DND-41 (cell line): ENCODE results near the gene SCD5.

Experiments
- ATAC-seq: fragments of 200-7000 bp; cut with Tn5 transposase; 3 replicates; pipeline ENCODE4 v1.9.1; 2021; ENCODE audit warnings: low read depth; ENCODE audit not compliant: insufficient read depth
- DNase-seq: peaks from one replicate; pipeline ENCODE4 v3.0.0-alpha.2; 2020
- H2AFZ ChIP-seq: 2 replicates; pipeline ENCODE4 v1.6.0; 2012; ENCODE audit warnings: low read depth, low read length
- H3K27ac ChIP-seq: 2 replicates; pipeline ENCODE4 v1.5.1; 2012; ENCODE audit warnings: low read length, inconsistent platforms
- H3K27me3 ChIP-seq: fragments of 200-600 bp; sonication (generic); 2 replicates; pipeline ENCODE4 v1.6.0; 2012; ENCODE audit warnings: low read length, mild to moderate bottlenecking, inconsistent platforms; ENCODE audit not compliant: insufficient read depth, poor library complexity
- H3K36me3 ChIP-seq: 2 replicates; pipeline ENCODE4 v1.5.1; 2012; ENCODE audit warnings: low read length, inconsistent platforms; ENCODE audit not compliant: insufficient read depth
- H3K4me1 ChIP-seq: 2 replicates; pipeline ENCODE4 v1.5.1; 2012; ENCODE audit warnings: mild to moderate bottlenecking, low read length; ENCODE audit not compliant: insufficient read depth
- H3K4me2 ChIP-seq: 2 replicates; pipeline ENCODE4 v1.6.0; 2012; ENCODE audit warnings: mild to moderate bottlenecking, moderate library complexity, low read length, inconsistent platforms; ENCODE audit not compliant: insufficient read depth
- H3K4me3 ChIP-seq, 2 experiments: fragments of 200-600 bp in 1 of 2; shearing (Covaris generic) in 1 of 2; 2 replicates each; pipeline ENCODE4 v1.5.1; 2012 to 2016; ENCODE audit warnings: inconsistent platforms in 2 of 2, low read length in 2 of 2, mild to moderate bottlenecking in 2 of 2, low read depth in 1 of 2, moderate library complexity in 1 of 2
- H3K79me2 ChIP-seq: 2 replicates; pipeline ENCODE4 v1.6.0; 2012; ENCODE audit warnings: low read length, inconsistent platforms; ENCODE audit not compliant: insufficient read depth
- H3K9ac ChIP-seq: 2 replicates; pipeline ENCODE4 v1.6.0; 2012; ENCODE audit warnings: low read depth, mild to moderate bottlenecking, inconsistent platforms, low read length, moderate library complexity
- H3K9me3 ChIP-seq: 2 replicates; pipeline ENCODE4 v1.5.1; 2012; ENCODE audit warnings: low read length, moderate library complexity, mild to moderate bottlenecking, inconsistent platforms; ENCODE audit not compliant: insufficient read depth, severe bottlenecking
- H4K20me1 ChIP-seq: 2 replicates; pipeline ENCODE4 v1.6.0; 2012; ENCODE audit warnings: low read length; ENCODE audit not compliant: insufficient read depth
- CTCF ChIP-seq: IDR thresholded peaks from 2 replicates; pipeline ENCODE4 v1.5.1; 2012; ENCODE audit warnings: borderline replicate concordance, low read length, moderate library complexity, mild to moderate bottlenecking; ENCODE audit not compliant: poor library complexity, severe bottlenecking; ENCODE audit errors: extremely low read depth
- EZH2 ChIP-seq: IDR thresholded peaks from 3 replicates; pipeline ENCODE4 v1.6.1; 2012; ENCODE audit warnings: borderline replicate concordance, low read depth, mild to moderate bottlenecking, moderate library complexity, low read length, inconsistent platforms; ENCODE audit not compliant: severe bottlenecking

The SCD5 gene

GRCh38 chr4:82640540-82640939 is 158.1 kb downstream of the SCD5 start:
- H3K9ac ChIP-seq, result no peak overlapping the region
- no peak overlapping the region for H3K27ac ChIP-seq
- H2AFZ ChIP-seq, result no peak overlapping the region
- H3K27me3 ChIP-seq, result no peaks in the 10 kb centered on the region
- no peak overlapping the region for H3K4me3 ChIP-seq
- no peaks in the 10 kb centered on the region for H3K4me1 ChIP-seq
- no peaks in the 10 kb centered on the region for H3K9me3 ChIP-seq
- no peaks in the 10 kb centered on the region for H4K20me1 ChIP-seq
- peaks cover 9% of the 10 kb centered on the region for H3K36me3 ChIP-seq
- H3K79me2 ChIP-seq, result no peaks in the 10 kb centered on the region
- no peak overlapping the region for H3K4me2 ChIP-seq
- TF ChIP-seq CTCF (no peak), EZH2 (no peak)
- DNase-seq (no peak), ATAC-seq (no peak)

GRCh38 chr4:82639971-82640370 is 158.6 kb downstream of the SCD5 start:
- H3K36me3 ChIP-seq, result peaks cover 12% of the 10 kb centered on the region
- no peak overlapping the region for H3K4me3 ChIP-seq
- H3K9me3 ChIP-seq, result no peaks in the 10 kb centered on the region
- no peak for ATAC-seq
- no peaks in the 10 kb centered on the region for H4K20me1 ChIP-seq
- DNase-seq, result no peak
- H3K27me3 ChIP-seq, result no peaks in the 10 kb centered on the region
- no peak overlapping the region for H3K4me2 ChIP-seq
- H3K79me2 ChIP-seq, result no peaks in the 10 kb centered on the region
- no peak overlapping the region for H2AFZ ChIP-seq
- no peak overlapping the region for H3K27ac ChIP-seq
- H3K4me1 ChIP-seq, result no peaks in the 10 kb centered on the region
- H3K9ac ChIP-seq, result no peak overlapping the region
- no peak for TF ChIP-seq CTCF
- no peak for TF ChIP-seq EZH2

GRCh38 chr4:82638479-82638878 is 160.1 kb downstream of the SCD5 start:
- Histone ChIP-seq H3K4me2 (no peak overlapping the region), H3K4me1 (no peaks in the 10 kb centered on the region), H3K9ac (no peak overlapping the region), H3K27ac (no peak overlapping the region), H3K9me3 (peaks cover 2% of the 10 kb centered on the region), H3K4me3 (no peak overlapping the region), H3K79me2 (no peaks in the 10 kb centered on the region), H2AFZ (no peak overlapping the region), H3K36me3 (peaks cover 22% of the 10 kb centered on the region), H4K20me1 (no peaks in the 10 kb centered on the region), H3K27me3 (no peaks in the 10 kb centered on the region)
- TF ChIP-seq EZH2 (no peak), CTCF (peak; percentile 49)
- DNase-seq, result peak; percentile 27
- peak; percentile 80 for ATAC-seq

GRCh38 chr4:82630079-82630478 is 168.5 kb downstream of the SCD5 start:
- Histone ChIP-seq H3K36me3 (peaks cover 26% of the 10 kb centered on the region), H3K4me2 (no peak overlapping the region), H2AFZ (no peak overlapping the region), H3K27me3 (no peaks in the 10 kb centered on the region), H3K4me3 (no peak overlapping the region), H3K9me3 (peaks cover 2% of the 10 kb centered on the region), H3K4me1 (no peaks in the 10 kb centered on the region), H3K9ac (no peak overlapping the region), H3K79me2 (no peaks in the 10 kb centered on the region), H3K27ac (no peak overlapping the region), H4K20me1 (no peaks in the 10 kb centered on the region)
- DNase-seq, result no peak
- TF ChIP-seq EZH2 (no peak), CTCF (no peak)
- ATAC-seq, result no peak
